SKM-1 treated with dmso at 0.1 percent for 144 hours (cell line): ENCODE data around the gene ARFGEF3.

Experiments
- DNase-seq: peaks from one replicate; lab custom pipeline; 2025; ENCODE audit not compliant: unreplicated experiment; lab: John Stamatoyannopoulos, UW

ARFGEF3 gene

GRCh38 chr6:138387577-138388368 lies 226.0 kb downstream of the ARFGEF3 start:
- no peak for DNase-seq

- no peak for DNase-seq
Measured at GRCh38 chr6:138389551-138389950, 227.8 kb downstream of the ARFGEF3 start.
